A673 (cell line): ENCODE results near the gene CD4.

Experiments used
- EZH2 ChIP-seq: fragments of 200-600 bp; sonication (generic); IDR thresholded peaks from 2 replicates; pipeline ENCODE4 v1.6.1; 2017; ENCODE audit warnings: borderline replicate concordance, low read depth, mild to moderate bottlenecking, mixed read lengths, antibody characterized with exemption, low read length; ENCODE audit not compliant: poor library complexity, severe bottlenecking
- TF ChIP-seq, protein P1 (sequence below): fragments of 300-800, 200-600 bp; sonication (generic); conservative IDR thresholded peaks from 2 replicates; pipeline ENCODE4 v1.5.1; 2017; ENCODE audit warnings: low read depth, mild to moderate bottlenecking, antibody characterized with exemption, low read length, moderate library complexity, mixed read lengths

DNA sequence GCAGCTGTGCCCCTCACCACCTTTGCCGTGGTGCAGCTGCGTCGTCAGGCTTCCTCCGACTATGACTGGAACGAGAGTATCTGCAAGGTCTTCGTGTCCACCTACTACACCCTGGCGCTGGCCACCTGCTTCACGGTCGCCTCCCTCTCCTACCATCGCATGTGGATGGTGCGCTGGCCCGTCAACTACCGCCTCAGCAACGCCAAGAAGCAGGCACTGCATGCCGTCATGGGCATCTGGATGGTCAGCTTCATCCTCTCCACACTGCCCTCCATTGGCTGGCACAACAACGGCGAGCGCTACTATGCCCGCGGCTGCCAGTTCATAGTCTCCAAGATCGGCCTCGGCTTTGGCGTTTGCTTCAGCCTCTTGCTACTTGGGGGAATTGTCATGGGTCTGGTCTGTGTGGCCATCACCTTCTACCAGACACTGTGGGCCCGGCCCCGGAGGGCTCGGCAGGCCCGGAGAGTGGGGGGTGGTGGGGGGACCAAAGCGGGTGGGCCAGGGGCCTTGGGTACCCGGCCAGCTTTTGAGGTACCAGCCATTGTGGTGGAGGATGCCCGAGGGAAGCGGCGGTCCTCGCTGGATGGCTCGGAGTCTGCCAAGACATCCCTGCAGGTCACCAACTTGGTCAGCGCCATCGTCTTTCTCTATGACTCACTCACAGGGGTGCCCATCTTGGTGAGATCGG lies 34.9 kb downstream of the CD4 start:
- TF ChIP-seq, protein P1, sequence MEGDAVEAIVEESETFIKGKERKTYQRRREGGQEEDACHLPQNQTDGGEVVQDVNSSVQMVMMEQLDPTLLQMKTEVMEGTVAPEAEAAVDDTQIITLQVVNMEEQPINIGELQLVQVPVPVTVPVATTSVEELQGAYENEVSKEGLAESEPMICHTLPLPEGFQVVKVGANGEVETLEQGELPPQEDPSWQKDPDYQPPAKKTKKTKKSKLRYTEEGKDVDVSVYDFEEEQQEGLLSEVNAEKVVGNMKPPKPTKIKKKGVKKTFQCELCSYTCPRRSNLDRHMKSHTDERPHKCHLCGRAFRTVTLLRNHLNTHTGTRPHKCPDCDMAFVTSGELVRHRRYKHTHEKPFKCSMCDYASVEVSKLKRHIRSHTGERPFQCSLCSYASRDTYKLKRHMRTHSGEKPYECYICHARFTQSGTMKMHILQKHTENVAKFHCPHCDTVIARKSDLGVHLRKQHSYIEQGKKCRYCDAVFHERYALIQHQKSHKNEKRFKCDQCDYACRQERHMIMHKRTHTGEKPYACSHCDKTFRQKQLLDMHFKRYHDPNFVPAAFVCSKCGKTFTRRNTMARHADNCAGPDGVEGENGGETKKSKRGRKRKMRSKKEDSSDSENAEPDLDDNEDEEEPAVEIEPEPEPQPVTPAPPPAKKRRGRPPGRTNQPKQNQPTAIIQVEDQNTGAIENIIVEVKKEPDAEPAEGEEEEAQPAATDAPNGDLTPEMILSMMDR: no peak
- no peak for TF ChIP-seq EZH2
